Measurements from ENCODE around the gene ANKRD13D.

The ANKRD13D gene

DNA sequence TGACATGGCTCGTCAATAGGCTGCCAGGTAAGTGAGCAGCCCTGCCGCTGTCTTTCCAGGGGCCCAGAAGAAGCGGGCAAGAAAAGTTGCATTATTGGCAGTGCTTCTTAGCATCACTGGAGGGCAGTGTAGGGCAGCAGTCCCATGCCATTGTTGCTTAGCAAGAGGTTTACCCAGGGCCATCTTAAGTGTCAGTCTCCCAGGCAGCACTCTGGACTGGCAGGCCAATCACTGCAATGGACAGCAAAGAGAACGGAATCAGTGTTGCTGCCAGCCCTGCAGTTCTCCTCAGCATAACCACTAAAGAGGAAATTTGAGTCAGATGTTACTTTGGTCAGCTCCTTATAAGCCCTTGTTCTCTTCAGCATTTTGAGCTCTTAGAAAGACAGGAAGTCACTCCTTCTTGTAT lies 36.3 kb upstream of the ANKRD13D start:
- peak; percentile 22 for DNase-seq
- no peaks in the 10 kb centered on the region for H3K27me3 ChIP-seq (replicated peaks)
- no peak overlapping the region for H3K4me3 ChIP-seq (ENCODE audit: low read depth, low read length)
- TF ChIP-seq, protein P1, sequence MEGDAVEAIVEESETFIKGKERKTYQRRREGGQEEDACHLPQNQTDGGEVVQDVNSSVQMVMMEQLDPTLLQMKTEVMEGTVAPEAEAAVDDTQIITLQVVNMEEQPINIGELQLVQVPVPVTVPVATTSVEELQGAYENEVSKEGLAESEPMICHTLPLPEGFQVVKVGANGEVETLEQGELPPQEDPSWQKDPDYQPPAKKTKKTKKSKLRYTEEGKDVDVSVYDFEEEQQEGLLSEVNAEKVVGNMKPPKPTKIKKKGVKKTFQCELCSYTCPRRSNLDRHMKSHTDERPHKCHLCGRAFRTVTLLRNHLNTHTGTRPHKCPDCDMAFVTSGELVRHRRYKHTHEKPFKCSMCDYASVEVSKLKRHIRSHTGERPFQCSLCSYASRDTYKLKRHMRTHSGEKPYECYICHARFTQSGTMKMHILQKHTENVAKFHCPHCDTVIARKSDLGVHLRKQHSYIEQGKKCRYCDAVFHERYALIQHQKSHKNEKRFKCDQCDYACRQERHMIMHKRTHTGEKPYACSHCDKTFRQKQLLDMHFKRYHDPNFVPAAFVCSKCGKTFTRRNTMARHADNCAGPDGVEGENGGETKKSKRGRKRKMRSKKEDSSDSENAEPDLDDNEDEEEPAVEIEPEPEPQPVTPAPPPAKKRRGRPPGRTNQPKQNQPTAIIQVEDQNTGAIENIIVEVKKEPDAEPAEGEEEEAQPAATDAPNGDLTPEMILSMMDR (IDR thresholded peaks at IDR 0.05; ENCODE audit: low read depth, low read length, missing control alignments) = peak; percentile 64
- peaks cover 90% of the 10 kb centered on the region for H3K36me3 ChIP-seq (replicated peaks)
- no peak overlapping the region for H3K27ac ChIP-seq
- in situ Hi-C loops (cut with HindIII; ENCODE audit: low pct_ligation_motif_present, low sequenced_read_pairs) = no loop called here

DNA sequence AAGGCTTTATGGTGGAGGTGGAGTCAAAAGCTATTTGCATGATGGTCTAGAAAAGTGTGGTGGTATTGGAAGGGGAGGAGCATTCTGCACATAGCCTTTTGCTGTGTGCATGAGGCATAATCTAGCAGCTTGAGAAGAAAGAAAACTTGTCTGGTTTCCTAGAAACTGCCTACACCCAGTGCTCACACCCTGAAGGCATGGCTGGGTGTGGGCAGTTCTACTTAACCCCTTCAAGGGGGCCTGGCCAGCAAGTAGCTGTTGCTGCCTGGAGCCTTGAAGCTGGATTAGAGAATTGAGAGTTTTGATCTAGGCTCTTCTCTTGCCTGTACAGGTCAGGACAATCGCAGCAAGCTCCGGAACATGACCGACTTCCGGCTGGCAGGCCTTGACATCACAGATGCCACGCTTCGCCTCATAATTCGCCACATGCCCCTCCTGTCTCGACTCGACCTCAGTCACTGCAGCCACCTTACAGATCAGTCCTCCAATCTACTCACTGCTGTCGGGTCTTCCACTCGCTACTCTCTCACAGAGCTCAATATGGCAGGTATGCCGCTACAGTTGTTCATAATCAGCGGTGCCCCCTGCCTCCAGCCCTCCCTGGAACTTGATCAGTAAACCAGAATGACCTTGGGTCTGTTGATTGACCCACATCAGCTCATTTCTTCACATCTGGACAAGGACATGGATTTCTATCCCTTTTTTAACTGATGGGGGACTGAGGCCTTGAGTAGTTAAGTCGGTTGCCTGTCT lies 35.1 kb upstream of the ANKRD13D start:
- peaks cover 78% of the 10 kb centered on the region for H3K36me3 ChIP-seq (replicated peaks)
- H3K4me3 ChIP-seq (ENCODE audit: low read depth, low read length) = no peak overlapping the region
- H3K27ac ChIP-seq = no peak overlapping the region
- TF ChIP-seq, protein P1 (IDR thresholded peaks at IDR 0.05; ENCODE audit: low read depth, low read length, missing control alignments) = no peak
- in situ Hi-C loops (cut with HindIII; ENCODE audit: low pct_ligation_motif_present, low sequenced_read_pairs) = no loop called here
- no peak for DNase-seq
- H3K27me3 ChIP-seq (replicated peaks) = no peaks in the 10 kb centered on the region

DNA sequence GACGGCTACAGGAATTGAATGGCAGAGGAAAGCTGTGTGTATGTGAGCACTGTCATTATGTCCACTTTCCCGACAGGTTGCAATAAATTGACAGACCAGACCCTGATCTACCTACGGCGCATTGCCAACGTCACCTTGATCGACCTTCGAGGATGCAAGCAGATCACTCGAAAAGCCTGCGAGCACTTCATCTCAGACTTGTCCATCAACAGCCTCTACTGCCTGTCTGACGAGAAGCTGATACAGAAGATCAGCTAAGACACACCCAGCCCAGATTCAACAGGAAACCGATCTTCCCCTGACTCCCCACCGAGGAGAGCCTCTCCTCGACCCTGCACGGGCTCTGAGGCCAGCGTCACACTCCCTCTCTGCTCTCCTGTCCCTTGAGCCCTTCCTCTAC lies 34.3 kb upstream of the ANKRD13D start:
- H3K27ac ChIP-seq = no peak overlapping the region
- in situ Hi-C loops (cut with HindIII; ENCODE audit: low pct_ligation_motif_present, low sequenced_read_pairs) = no loop called here
- no peaks in the 10 kb centered on the region for H3K27me3 ChIP-seq (replicated peaks)
- TF ChIP-seq, protein P1 (IDR thresholded peaks at IDR 0.05; ENCODE audit: low read depth, low read length, missing control alignments) = no peak
- no peak overlapping the region for H3K4me3 ChIP-seq (ENCODE audit: low read depth, low read length)
- peaks cover 70% of the 10 kb centered on the region for H3K36me3 ChIP-seq (replicated peaks)
- DNase-seq = no peak

DNA sequence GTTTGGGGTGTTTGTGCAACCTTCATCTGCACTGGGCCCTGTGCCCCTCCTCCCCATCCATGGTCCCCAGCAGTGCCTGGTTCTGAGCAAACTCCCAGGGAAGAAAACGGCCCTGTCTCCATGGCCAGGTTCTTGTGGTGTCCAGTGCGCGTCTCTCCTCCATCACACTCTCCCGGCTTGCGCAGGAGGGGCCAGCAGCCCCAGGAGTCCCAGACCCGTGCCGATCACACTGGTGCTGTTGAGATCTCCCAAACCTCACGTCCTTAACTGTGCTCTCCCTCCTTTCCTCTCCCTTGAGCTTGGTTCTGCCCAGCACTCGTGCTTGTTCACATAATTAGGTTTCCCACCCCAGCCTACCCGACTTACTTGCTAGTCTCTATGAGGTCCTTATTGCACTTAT lies 33.8 kb upstream of the ANKRD13D start:
- in situ Hi-C loops (cut with HindIII; ENCODE audit: low pct_ligation_motif_present, low sequenced_read_pairs) = no loop called here
- Histone ChIP-seq H3K4me3 (ENCODE audit: low read depth, low read length) (no peak overlapping the region), H3K36me3 (replicated peaks) (peaks cover 65% of the 10 kb centered on the region), H3K27me3 (replicated peaks) (no peaks in the 10 kb centered on the region), H3K27ac (no peak overlapping the region)
- no peak for DNase-seq
- TF ChIP-seq, protein P1 (IDR thresholded peaks at IDR 0.05; ENCODE audit: low read depth, low read length, missing control alignments) = no peak

DNA sequence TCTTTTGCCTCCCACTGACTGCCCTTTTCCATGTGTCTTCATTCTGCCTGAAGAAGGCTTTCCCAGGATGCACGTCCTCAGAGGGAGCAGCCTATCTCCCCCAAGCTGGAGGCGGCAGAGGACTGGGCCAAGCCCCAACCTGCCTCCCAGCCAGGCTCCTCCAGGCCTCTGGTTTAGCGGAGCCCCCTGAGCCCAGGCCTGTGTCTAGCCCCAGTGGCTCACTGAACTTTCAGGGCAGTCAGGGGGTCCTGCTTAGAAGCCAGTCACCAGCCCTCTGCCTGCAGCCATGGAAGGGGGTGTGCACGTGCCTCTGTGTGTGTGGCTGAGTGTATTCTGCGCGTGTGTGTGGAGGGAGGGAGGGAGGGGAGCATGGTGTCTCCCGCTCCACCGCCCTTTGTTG lies 33.2 kb upstream of the ANKRD13D start:
- Histone ChIP-seq H3K4me3 (ENCODE audit: low read depth, low read length) (no peak overlapping the region), H3K36me3 (replicated peaks) (peaks cover 59% of the 10 kb centered on the region), H3K27me3 (replicated peaks) (no peaks in the 10 kb centered on the region), H3K27ac (no peak overlapping the region)
- TF ChIP-seq, protein P1 (IDR thresholded peaks at IDR 0.05; ENCODE audit: low read depth, low read length, missing control alignments) = no peak
- DNase-seq = no peak
- in situ Hi-C loops (cut with HindIII; ENCODE audit: low pct_ligation_motif_present, low sequenced_read_pairs) = no loop called here

All from brain microvascular endothelial cell (primary cell).